Breast epithelium (tissue), 3 donors: ENCODE results near the gene ATP1A2.

ENCODE experiments used
- POLR2A ChIP-seq: fragments of 450-650 bp; IDR thresholded peaks from one replicate; pipeline ENCODE4 v1.6.1; 2016; ENCODE audit warnings: antibody characterized with exemption, mild to moderate bottlenecking, moderate library complexity
- POLR2AphosphoS5 ChIP-seq, 3 donors: sonication (generic); formaldehyde crosslinking; IDR thresholded peaks; one replicate each; pipeline ENCODE4 v1.6.1; 2017; ENCODE audit warnings: antibody characterized with exemption in 3 of 3
- TF ChIP-seq, protein P1 (sequence below), 3 donors: fragments of 450-650 bp; IDR thresholded peaks; one replicate each; pipeline ENCODE4 v1.5.1; 2016 to 2017; ENCODE audit warnings: antibody characterized with exemption in 3 of 3, mild to moderate bottlenecking in 3 of 3, moderate library complexity in 3 of 3

DNA sequence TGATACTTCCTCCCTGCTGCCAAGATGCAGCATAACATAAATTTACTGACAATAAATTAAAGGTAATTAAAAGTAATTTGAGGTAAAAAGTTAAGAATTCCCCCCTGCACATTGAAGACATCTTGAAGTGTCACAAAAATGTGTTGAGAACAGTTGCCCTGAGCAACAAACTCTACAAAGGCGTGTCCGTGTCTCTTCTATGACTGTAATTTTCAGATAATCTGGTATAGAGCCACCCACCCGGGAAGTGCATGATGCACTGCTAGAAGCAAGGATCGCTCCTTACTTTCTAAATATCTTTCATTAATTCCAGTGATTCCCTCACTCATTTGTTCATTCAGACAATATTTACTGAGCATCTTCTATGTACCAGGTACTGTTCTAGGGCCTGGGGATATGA lies 63.8 kb downstream of the ATP1A2 start:
- TF ChIP-seq, protein P1, sequence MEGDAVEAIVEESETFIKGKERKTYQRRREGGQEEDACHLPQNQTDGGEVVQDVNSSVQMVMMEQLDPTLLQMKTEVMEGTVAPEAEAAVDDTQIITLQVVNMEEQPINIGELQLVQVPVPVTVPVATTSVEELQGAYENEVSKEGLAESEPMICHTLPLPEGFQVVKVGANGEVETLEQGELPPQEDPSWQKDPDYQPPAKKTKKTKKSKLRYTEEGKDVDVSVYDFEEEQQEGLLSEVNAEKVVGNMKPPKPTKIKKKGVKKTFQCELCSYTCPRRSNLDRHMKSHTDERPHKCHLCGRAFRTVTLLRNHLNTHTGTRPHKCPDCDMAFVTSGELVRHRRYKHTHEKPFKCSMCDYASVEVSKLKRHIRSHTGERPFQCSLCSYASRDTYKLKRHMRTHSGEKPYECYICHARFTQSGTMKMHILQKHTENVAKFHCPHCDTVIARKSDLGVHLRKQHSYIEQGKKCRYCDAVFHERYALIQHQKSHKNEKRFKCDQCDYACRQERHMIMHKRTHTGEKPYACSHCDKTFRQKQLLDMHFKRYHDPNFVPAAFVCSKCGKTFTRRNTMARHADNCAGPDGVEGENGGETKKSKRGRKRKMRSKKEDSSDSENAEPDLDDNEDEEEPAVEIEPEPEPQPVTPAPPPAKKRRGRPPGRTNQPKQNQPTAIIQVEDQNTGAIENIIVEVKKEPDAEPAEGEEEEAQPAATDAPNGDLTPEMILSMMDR (IDR thresholded peaks at IDR 0.05), result no peak
- TF ChIP-seq POLR2A (no peak), POLR2AphosphoS5 (IDR thresholded peaks at IDR 0.05) (no peak)
